Measurements from ENCODE around the gene BAD. TPM values are rescaled to one million over a fixed set of nuclear protein-coding genes. Genes with fewer than 3 reads are reported as not detected.

BAD gene
- polyA plus RNA-seq, 1 donor (not counting 4 experiments of a cell fraction or from before 2014, with no cell fraction given): 58.3 TPM

- dilution Hi-C loops (cut with MboI; ENCODE audit: extremely low pct_ligation_motif_present, low sequenced_read_pairs): no loop called here
- H3K9me1 ChIP-seq (ENCODE audit: control insufficient read depth, extremely low read depth, insufficient read depth, low read length): no peaks in the 10 kb centered on the region
- H3K27me3 ChIP-seq (ENCODE audit: control insufficient read depth, extremely low read depth, insufficient read depth, low read length): peaks cover 23% of the 10 kb centered on the region
- no peaks in the 10 kb centered on the region for H3K36me3 ChIP-seq (ENCODE audit: control insufficient read depth in 2 of 2, extremely low read depth in 1 of 2, insufficient read depth in 2 of 2, low read length in 2 of 2)
- peak overlapping the region; percentile 92 for H3K4me2 ChIP-seq (ENCODE audit: control insufficient read depth, extremely low read depth, insufficient read depth, low read depth, low read length)
- FAIRE-seq: no peak
- H3K79me2 ChIP-seq (ENCODE audit: control insufficient read depth, insufficient read depth, low read length): peaks cover 19% of the 10 kb centered on the region
- no peak overlapping the region for H3K27ac ChIP-seq (ENCODE audit: control insufficient read depth, insufficient read depth, low read length)
- no peak for TF ChIP-seq CTCF (optimal IDR thresholded peaks at IDR 0.05 in 1 of 3, IDR thresholded peaks at IDR 0.05 in 1 of 3, conservative IDR thresholded peaks at IDR 0.05 in 1 of 3; ENCODE audit: extremely low read depth in 1 of 3, insufficient read depth in 2 of 3, low read length in 3 of 3)
- no peak for TF ChIP-seq EZH2 (IDR thresholded peaks at IDR 0.05; ENCODE audit: low read length)
- no peak overlapping the region for H2AFZ ChIP-seq (ENCODE audit: control insufficient read depth, low read length)
- no peaks in the 10 kb centered on the region for H4K20me1 ChIP-seq (ENCODE audit: control insufficient read depth, extremely low read depth, insufficient read depth, low read length)
- H3K4me3 ChIP-seq (ENCODE audit: control insufficient read depth in 2 of 3, extremely low read depth in 1 of 3, insufficient read depth in 2 of 3, low read depth in 1 of 3, low read length in 3 of 3): no peak overlapping the region
- peaks cover 31% of the 10 kb centered on the region for H3K4me1 ChIP-seq (ENCODE audit: control insufficient read depth, extremely low read depth, insufficient read depth, low read length)
- H3K9me3 ChIP-seq (ENCODE audit: control insufficient read depth, low read depth, low read length): no peaks in the 10 kb centered on the region
- no peak overlapping the region for H3K9ac ChIP-seq (ENCODE audit: control insufficient read depth, extremely low read depth, insufficient read depth, low read length)
- DNase-seq (ENCODE audit: low read depth, low spot score): no peak
Measured at GRCh38 chr11:64303109-64304031, 18.9 kb upstream of the BAD start.

- Histone ChIP-seq H2AFZ (ENCODE audit: control insufficient read depth, low read length) (peak within 1 kb of the TSS; percentile 77), H3K9ac (ENCODE audit: control insufficient read depth, extremely low read depth, insufficient read depth, low read length) (no peak within 1 kb of the TSS), H3K27ac (ENCODE audit: control insufficient read depth, insufficient read depth, low read length) (no peak within 1 kb of the TSS), H3K36me3 (ENCODE audit: control insufficient read depth in 2 of 2, extremely low read depth in 1 of 2, insufficient read depth in 2 of 2, low read length in 2 of 2) (no peaks in the 10 kb centered on the region), H3K9me3 (ENCODE audit: control insufficient read depth, low read depth, low read length) (no peaks in the 10 kb centered on the region), H3K79me2 (ENCODE audit: control insufficient read depth, insufficient read depth, low read length) (no peaks in the 10 kb centered on the region), H3K9me1 (ENCODE audit: control insufficient read depth, extremely low read depth, insufficient read depth, low read length) (no peaks in the 10 kb centered on the region), H4K20me1 (ENCODE audit: control insufficient read depth, extremely low read depth, insufficient read depth, low read length) (no peaks in the 10 kb centered on the region), H3K4me3 (ENCODE audit: control insufficient read depth in 2 of 3, extremely low read depth in 1 of 3, insufficient read depth in 2 of 3, low read depth in 1 of 3, low read length in 3 of 3) (peak within 1 kb of the TSS; percentile 25 to 74 (median 54)), H3K4me1 (ENCODE audit: control insufficient read depth, extremely low read depth, insufficient read depth, low read length) (peaks cover 26% of the 10 kb centered on the region), H3K4me2 (ENCODE audit: control insufficient read depth, extremely low read depth, insufficient read depth, low read depth, low read length) (peak within 1 kb of the TSS; percentile 93), H3K27me3 (ENCODE audit: control insufficient read depth, extremely low read depth, insufficient read depth, low read length) (peaks cover 42% of the 10 kb centered on the region)
- TF ChIP-seq EZH2 (IDR thresholded peaks at IDR 0.05; ENCODE audit: low read length) (peak; percentile 80), CTCF (optimal IDR thresholded peaks at IDR 0.05 in 1 of 3, IDR thresholded peaks at IDR 0.05 in 1 of 3, conservative IDR thresholded peaks at IDR 0.05 in 1 of 3; ENCODE audit: extremely low read depth in 1 of 3, insufficient read depth in 2 of 3, low read length in 3 of 3) (no peak)
- dilution Hi-C loops (cut with MboI; ENCODE audit: extremely low pct_ligation_motif_present, low sequenced_read_pairs): no loop called here
- FAIRE-seq: no peak
- DNase-seq (ENCODE audit: low read depth, low spot score): no peak
Measured at GRCh38 chr11:64299847-64300648, 15.6 kb upstream of the BAD start, which contains the start of gene CATSPERZ. CATSPERZ (plus strand) TSS chr11:64300358; CDS start chr11:64300411, 53 bp downstream.

Data from keratinocyte (primary cell).